H1 (cell line): ENCODE measurements around the gene GALNT18. TPM values are rescaled to one million over a fixed set of nuclear protein-coding genes. Genes with fewer than 3 reads are reported as not detected.

Source experiments
- CTCF ChIA-PET: fragments of 300-600 bp; sonication (Branson Sonifier 250); formaldehyde crosslinking; loops from one replicate; lab custom pipeline; 2021; ENCODE audit not compliant: partially characterized antibody; lab: Charles Lee
- POLR2A ChIA-PET: fragments of 300-600 bp; sonication (Branson Sonifier 250); formaldehyde crosslinking; loops from one replicate; lab custom pipeline; 2021; ENCODE audit warnings: inconsistent platforms; ENCODE audit not compliant: partially characterized antibody; lab: Charles Lee
- DNase-seq, 2 experiments: peaks; one replicate each; pipeline versions ENCODE4 v3.0.0 to v3.0.0-alpha.2; 2010 to 2022; ENCODE audit warnings: low spot score in 2 of 2, low read depth in 1 of 2, mixed read lengths in 1 of 2
- FAIRE-seq: peaks from 2 replicates; lab custom pipeline; 2011; peaks lifted over from hg19 to GRCh38; lab: Jason Lieb, UNC
- H2AFZ ChIP-seq: 2 replicates; pipeline ENCODE4 v1.8.1; 2012; ENCODE audit warnings: low read length, inconsistent platforms
- H2AK5ac ChIP-seq: 2 replicates; pipeline ENCODE4 v1.6.1; 2013; ENCODE audit warnings: low read depth, low read length
- H2BK120ac ChIP-seq: replicated peaks from 2 replicates; pipeline ENCODE3; 2013; ENCODE audit warnings: low read depth, low read length, inconsistent platforms
- H2BK12ac ChIP-seq: 2 replicates; pipeline ENCODE4 v1.6.1; 2013; ENCODE audit warnings: low read depth, low read length
- H2BK15ac ChIP-seq: 2 replicates; pipeline ENCODE4 v1.6.1; 2013; ENCODE audit warnings: low read length
- H2BK20ac ChIP-seq: 2 replicates; pipeline ENCODE4 v1.6.1; 2013; ENCODE audit warnings: low read length
- H2BK5ac ChIP-seq: 2 replicates; pipeline ENCODE4 v1.6.1; 2013; ENCODE audit warnings: low read depth, low read length
- H3K14ac ChIP-seq: 2 replicates; pipeline ENCODE4 v1.6.1; 2013; ENCODE audit warnings: inconsistent platforms; ENCODE audit not compliant: insufficient read length
- H3K18ac ChIP-seq: 2 replicates; pipeline ENCODE4 v1.6.1; 2013; ENCODE audit warnings: low read length; ENCODE audit errors: extremely low read depth
- H3K23ac ChIP-seq: 2 replicates; pipeline ENCODE4 v1.6.1; 2013; ENCODE audit warnings: inconsistent platforms; ENCODE audit not compliant: insufficient read length
- H3K23me2 ChIP-seq: 2 replicates; pipeline ENCODE4 v1.6.1; 2013; ENCODE audit warnings: low read depth, low read length
- H3K27ac ChIP-seq: 2 replicates; pipeline ENCODE4 v1.6.1; 2011; ENCODE audit warnings: low read depth, low read length, inconsistent platforms
- H3K27me3 ChIP-seq, 4 experiments: replicated peaks in 1 of 4; 1 replicate in 1 of 4; 2 replicates in 3 of 4; pipeline versions ENCODE4 v1.6.1 to v1.8.1; 2011 to 2013; ENCODE audit warnings: low read length in 3 of 4, mild to moderate bottlenecking in 3 of 4, inconsistent platforms in 2 of 4, mixed read lengths in 2 of 4, moderate library complexity in 1 of 4; ENCODE audit not compliant: control insufficient read depth in 3 of 4, insufficient read depth in 3 of 4; ENCODE audit errors: extremely low read depth in 1 of 4
- H3K36me3 ChIP-seq, 4 experiments: 2 replicates each; pipeline versions ENCODE4 v1.6.1 to v1.8.1; 2011 to 2013; ENCODE audit warnings: mild to moderate bottlenecking in 4 of 4, low read length in 3 of 4, moderate library complexity in 2 of 4, control low read depth in 1 of 4, inconsistent platforms in 1 of 4; ENCODE audit not compliant: insufficient read depth in 4 of 4, control insufficient read depth in 2 of 4
- H3K4ac ChIP-seq: replicated peaks from 2 replicates; pipeline ENCODE3; 2013; ENCODE audit warnings: low read length, low read depth, mixed read lengths, inconsistent platforms; ENCODE audit not compliant: insufficient read length
- H3K4me1 ChIP-seq, 4 experiments: replicated peaks in 1 of 4; 1 replicate in 1 of 4; 2 replicates in 3 of 4; pipeline versions ENCODE4 v1.6.1 to v1.8.1; 2011 to 2013; ENCODE audit warnings: low read length in 3 of 4, inconsistent platforms in 2 of 4, mixed read lengths in 1 of 4; ENCODE audit not compliant: insufficient read depth in 4 of 4, control insufficient read depth in 3 of 4
- H3K4me2 ChIP-seq, 2 experiments: 2 replicates each; pipeline versions ENCODE4 v1.6.1 to v1.8.1; 2011 to 2013; ENCODE audit warnings: low read depth in 2 of 2, low read length in 2 of 2, control low read depth in 1 of 2, inconsistent platforms in 1 of 2, mild to moderate bottlenecking in 1 of 2; ENCODE audit not compliant: insufficient read depth in 1 of 2
- H3K4me3 ChIP-seq, 4 experiments: fragments of 200-600, 300-600 bp in 1 of 4; sonication (generic), shearing (Covaris generic), sonication (Bioruptor Twin) in 1 of 4; 2 replicates each; pipeline versions ENCODE4 v1.5.1 to v1.8.1; 2011 to 2016; ENCODE audit warnings: low read length in 4 of 4, low read depth in 3 of 4, control low read depth in 2 of 4, inconsistent platforms in 2 of 4, mild to moderate bottlenecking in 2 of 4, mixed read lengths in 1 of 4, moderate library complexity in 1 of 4; ENCODE audit not compliant: insufficient read depth in 2 of 4; ENCODE audit errors: extremely low read depth in 1 of 4
- H3K56ac ChIP-seq: replicated peaks from 2 replicates; pipeline ENCODE3; 2013; ENCODE audit warnings: low read depth, mild to moderate bottlenecking, mixed read lengths, low read length, inconsistent platforms; ENCODE audit not compliant: insufficient read length
- H3K79me1 ChIP-seq: 2 replicates; pipeline ENCODE4 v1.6.1; 2013; ENCODE audit warnings: low read depth, low read length, control low read depth
- H3K79me2 ChIP-seq, 2 experiments: 2 replicates each; pipeline versions ENCODE4 v1.6.1 to v1.8.1; 2012 to 2013; ENCODE audit warnings: low read length in 2 of 2, mild to moderate bottlenecking in 2 of 2, inconsistent platforms in 1 of 2; ENCODE audit not compliant: insufficient read depth in 2 of 2, control insufficient read depth in 1 of 2
- H3K9ac ChIP-seq, 4 experiments: replicated peaks in 1 of 4; 1 replicate in 1 of 4; 2 replicates in 3 of 4; pipeline versions ENCODE4 v1.6.1 to v1.8.1; 2011 to 2013; ENCODE audit warnings: low read depth in 3 of 4, low read length in 3 of 4, control low read depth in 2 of 4, mild to moderate bottlenecking in 2 of 4, moderate library complexity in 2 of 4, inconsistent platforms in 1 of 4; ENCODE audit errors: extremely low read depth in 1 of 4
- H3K9me3 ChIP-seq, 2 experiments: 2 replicates each; pipeline versions ENCODE4 v1.6.1 to v1.8.1; 2012 to 2013; ENCODE audit warnings: mild to moderate bottlenecking in 2 of 2, moderate library complexity in 2 of 2, control low read depth in 1 of 2, inconsistent platforms in 1 of 2, low read depth in 1 of 2, low read length in 1 of 2, mixed read lengths in 1 of 2; ENCODE audit not compliant: insufficient read depth in 2 of 2
- H4K20me1 ChIP-seq, 2 experiments: replicated peaks in 1 of 2; 2 replicates each; pipeline versions ENCODE3 to v1.8.1; 2011 to 2013; ENCODE audit warnings: inconsistent platforms in 2 of 2, low read length in 2 of 2, mild to moderate bottlenecking in 1 of 2; ENCODE audit not compliant: insufficient read depth in 2 of 2, control insufficient read depth in 1 of 2
- H4K5ac ChIP-seq: 2 replicates; pipeline ENCODE4 v1.6.1; 2013; ENCODE audit warnings: low read length, low read depth, mixed read lengths, inconsistent platforms; ENCODE audit not compliant: insufficient read length
- H4K8ac ChIP-seq: 2 replicates; pipeline ENCODE4 v1.8.0; 2013; ENCODE audit warnings: mild to moderate bottlenecking, moderate library complexity, low read length, inconsistent platforms; ENCODE audit not compliant: insufficient read depth; ENCODE audit errors: extremely low read depth
- H4K91ac ChIP-seq: replicated peaks from 2 replicates; pipeline ENCODE3; 2013; ENCODE audit warnings: low read length, mixed read lengths, inconsistent platforms; ENCODE audit not compliant: insufficient read length
- CHD1 ChIP-seq: IDR thresholded peaks from 2 replicates; pipeline ENCODE4 v1.6.1; 2012; ENCODE audit warnings: low read depth, low read length, improper control_type of control experiment
- EZH2 ChIP-seq: fragments of 200-600 bp; sonication (generic); IDR thresholded peaks from 2 replicates; pipeline ENCODE4 v1.7.1; 2012; ENCODE audit warnings: low read depth, mild to moderate bottlenecking, moderate library complexity, low read length, inconsistent platforms; ENCODE audit not compliant: severe bottlenecking
- GTF2F1 ChIP-seq: IDR thresholded peaks from 2 replicates; pipeline ENCODE4 v1.6.1; 2012; ENCODE audit warnings: low read depth, low read length, improper control_type of control experiment, borderline replicate concordance
- RAD21 ChIP-seq, 2 experiments: IDR thresholded peaks in 1 of 2; conservative IDR thresholded peaks in 1 of 2; 2 replicates each; pipeline ENCODE4 v1.6.1; 2011; ENCODE audit warnings: low read depth in 2 of 2, low read length in 2 of 2, improper control_type of control experiment in 1 of 2, inconsistent platforms in 1 of 2, mild to moderate bottlenecking in 1 of 2, moderate library complexity in 1 of 2
- RXRA ChIP-seq: IDR thresholded peaks from 2 replicates; pipeline ENCODE4 v1.6.1; 2011; ENCODE audit warnings: low read depth, mild to moderate bottlenecking, low read length, moderate library complexity; ENCODE audit not compliant: insufficient read depth
- SRF ChIP-seq: IDR thresholded peaks from 2 replicates; pipeline ENCODE4 v1.6.1; 2011; ENCODE audit warnings: mild to moderate bottlenecking, low read depth, low read length, moderate library complexity
- WGBS, 2 experiments: shearing (Covaris generic) in 1 of 2; methylation state at CpG; one replicate each; pipeline versions ENCODE4 v1.1.6 to v1.1.7; 2013 to 2015; ENCODE audit warnings: low lambda C conversion rate in 2 of 2, mixed read lengths in 2 of 2, inconsistent platforms in 1 of 2, low coverage in 1 of 2, missing lambda C conversion rate in 1 of 2; ENCODE audit not compliant: insufficient replicate concordance in 2 of 2, insufficient coverage in 1 of 2, insufficient read length in 1 of 2; ENCODE audit errors: extremely low coverage in 1 of 2, missing lambda C conversion rate in 1 of 2; 5-methylcytosine and 5-hydroxymethylcytosine counted together
- polyA plus RNA-seq, 7 experiments: library from polyadenylated mRNA; depleted of rRNA in 3 of 7; stranded (reverse) in 5 of 7; unstranded in 2 of 7; fragments of >200 nt in 5 of 7; fragments of 200-250 nt in 2 of 7; gene quantifications; 1 replicate in 5 of 7; 2 replicates in 1 of 7; 4 replicates in 1 of 7; pipeline versions ENCODE4 v1.2.1 to v1.2.3, GENCODE V29; 2011 to 2013; ENCODE audit warnings: missing spikeins in 2 of 7, mixed read lengths in 2 of 7
- total RNA-seq: library from RNA; stranded (reverse); fragmentation: NEBNext Ultra II Directional; extraction: Animal tissue kit (Norgen Biotek cat#: 25700); gene quantifications from 2 replicates; pipeline ENCODE4 v1.2.1, GENCODE V29; 2021

GALNT18 gene
- total and polyA plus RNA-seq, 2 of the 8 experiments (the other 6 are each of a cell fraction or from before 2014, with no cell fraction given), result 6.0 to 9.4 TPM

- Histone ChIP-seq H3K56ac (no peak overlapping the region), H3K4me2 (no peak overlapping the region), H2BK15ac (peak overlapping the region; percentile 31; the same call in 1 of the 2 replicates), H3K4me3 (no peak overlapping the region), H4K20me1 (no peaks in the 10 kb centered on the region), H3K4me1 (peaks cover 5 to 10% (median 8%) of the 10 kb centered on the region in 4 experiments; a peak in 6 of 7 replicates), H4K91ac (peak overlapping the region; percentile 3), H3K9me3 (no peaks in the 10 kb centered on the region), H3K79me2 (no peaks in the 10 kb centered on the region), H2AFZ (no peak overlapping the region), H3K4ac (no peak overlapping the region), H2BK20ac (peak overlapping the region; percentile 87; the same call in 1 of the 2 replicates), H3K27me3 (no peaks in the 10 kb centered on the region), H3K18ac (peak overlapping the region; percentile 68; the same call in 1 of the 2 replicates), H3K36me3 (no peaks in the 10 kb centered on the region), H3K27ac (no peak overlapping the region), H2BK5ac (peak overlapping the region; percentile 90; the same call in 1 of the 2 replicates), H3K14ac (no peak overlapping the region), H4K8ac (peak overlapping the region; percentile 7; the same call in 1 of the 2 replicates), H4K5ac (no peak overlapping the region), H3K23me2 (no peaks in the 10 kb centered on the region), H3K79me1 (no peaks in the 10 kb centered on the region), H3K23ac (no peak overlapping the region), H2BK120ac (no peak overlapping the region), H2AK5ac (0 out of 2 replicates have a peak overlapping the region, but pooled peaks have one; percentile 6), H2BK12ac (peak overlapping the region; percentile 52; the same call in 1 of the 2 replicates), H3K9ac (no peak overlapping the region)
- TF ChIP-seq GTF2F1 (no peak), RAD21 (IDR thresholded peaks at IDR 0.05 in 1 of 2, conservative IDR thresholded peaks at IDR 0.05 in 1 of 2; ENCODE audit: low read depth in 2 of 2, low read length in 2 of 2) (no peak), RXRA (no peak), SRF (no peak), CHD1 (no peak), EZH2 (no peak)
- FAIRE-seq (no peak), DNase-seq (no peak)
- POLR2A ChIA-PET, result no interaction called here
- CTCF ChIA-PET, result interaction anchor here (1.3 to 2.0 kb wide), 3 partner anchors 17 to 125 kb away, joined by 3 to 8 read pairs (median 6); no protein-coding TSS in a partner anchor
- 92% methylated on average over 5 of the region's 5 CpGs; no CpG with 5 or more reads in 1 of the 2 experiments for WGBS, 2 experiments
These were observed 341.0 kb downstream of the GALNT18 start for GRCh38 chr11:11280826-11281225.
